Activated effector memory CD4-positive, alpha-beta T cell treated with Interleukin-2 at 50 U/mL for 16 hours (primary cell): ENCODE data around the gene SMARCA5.
"Not testable (repeated sequence)": the region's sequence is repeated elsewhere in the genome, so short reads cannot be mapped to it uniquely, and the experiment has no call there.

Experiments used
- DNase-seq: peaks from one replicate; pipeline ENCODE4 v3.0.0-alpha.2; 2020

Gene SMARCA5, protein sequence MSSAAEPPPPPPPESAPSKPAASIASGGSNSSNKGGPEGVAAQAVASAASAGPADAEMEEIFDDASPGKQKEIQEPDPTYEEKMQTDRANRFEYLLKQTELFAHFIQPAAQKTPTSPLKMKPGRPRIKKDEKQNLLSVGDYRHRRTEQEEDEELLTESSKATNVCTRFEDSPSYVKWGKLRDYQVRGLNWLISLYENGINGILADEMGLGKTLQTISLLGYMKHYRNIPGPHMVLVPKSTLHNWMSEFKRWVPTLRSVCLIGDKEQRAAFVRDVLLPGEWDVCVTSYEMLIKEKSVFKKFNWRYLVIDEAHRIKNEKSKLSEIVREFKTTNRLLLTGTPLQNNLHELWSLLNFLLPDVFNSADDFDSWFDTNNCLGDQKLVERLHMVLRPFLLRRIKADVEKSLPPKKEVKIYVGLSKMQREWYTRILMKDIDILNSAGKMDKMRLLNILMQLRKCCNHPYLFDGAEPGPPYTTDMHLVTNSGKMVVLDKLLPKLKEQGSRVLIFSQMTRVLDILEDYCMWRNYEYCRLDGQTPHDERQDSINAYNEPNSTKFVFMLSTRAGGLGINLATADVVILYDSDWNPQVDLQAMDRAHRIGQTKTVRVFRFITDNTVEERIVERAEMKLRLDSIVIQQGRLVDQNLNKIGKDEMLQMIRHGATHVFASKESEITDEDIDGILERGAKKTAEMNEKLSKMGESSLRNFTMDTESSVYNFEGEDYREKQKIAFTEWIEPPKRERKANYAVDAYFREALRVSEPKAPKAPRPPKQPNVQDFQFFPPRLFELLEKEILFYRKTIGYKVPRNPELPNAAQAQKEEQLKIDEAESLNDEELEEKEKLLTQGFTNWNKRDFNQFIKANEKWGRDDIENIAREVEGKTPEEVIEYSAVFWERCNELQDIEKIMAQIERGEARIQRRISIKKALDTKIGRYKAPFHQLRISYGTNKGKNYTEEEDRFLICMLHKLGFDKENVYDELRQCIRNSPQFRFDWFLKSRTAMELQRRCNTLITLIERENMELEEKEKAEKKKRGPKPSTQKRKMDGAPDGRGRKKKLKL

DNA sequence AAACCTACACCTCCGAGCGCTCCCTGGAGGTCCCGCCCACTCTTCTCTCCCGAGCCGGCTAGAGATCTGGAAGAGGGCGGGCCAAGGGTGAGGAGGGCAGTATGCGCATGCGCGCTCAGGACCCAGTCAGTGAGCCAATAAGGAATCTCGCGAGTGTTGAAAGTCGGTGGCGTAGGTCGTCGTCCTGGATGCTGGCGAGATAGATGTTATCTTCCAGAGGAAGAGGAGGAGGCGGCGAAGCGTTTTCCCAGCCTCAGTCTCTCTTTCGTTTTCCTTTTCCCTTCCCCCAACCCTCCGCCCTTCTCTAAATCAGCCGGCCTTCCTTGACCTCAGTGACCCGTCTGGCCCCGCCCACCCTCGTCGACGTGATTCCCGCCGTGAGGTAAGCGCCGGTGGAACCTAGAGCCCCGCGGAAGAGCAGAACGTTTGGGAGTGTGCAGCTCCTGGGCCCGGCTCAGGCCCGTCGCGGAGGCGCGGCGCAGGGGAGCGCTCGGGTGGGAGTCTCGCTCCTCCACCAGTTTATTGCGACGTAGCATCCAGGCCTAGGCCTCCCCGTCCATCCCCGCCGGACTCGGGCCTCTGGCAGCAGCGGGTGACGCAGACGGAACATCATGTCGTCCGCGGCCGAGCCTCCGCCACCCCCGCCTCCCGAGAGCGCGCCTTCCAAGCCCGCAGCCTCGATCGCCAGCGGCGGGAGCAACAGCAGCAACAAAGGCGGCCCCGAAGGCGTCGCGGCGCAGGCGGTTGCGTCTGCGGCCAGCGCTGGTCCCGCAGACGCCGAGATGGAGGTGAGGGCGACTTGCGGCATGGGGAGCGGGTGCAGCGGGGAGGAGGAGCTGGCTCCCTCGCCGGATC lies at the start of gene SMARCA5:
Gene SMARCA5, plus strand, starts transcription at position 389 of the 855 bp plus-strand sequence. Its CDS starts 223 bp downstream, at position 612.
- DNase-seq: peak; percentile 90

DNA sequence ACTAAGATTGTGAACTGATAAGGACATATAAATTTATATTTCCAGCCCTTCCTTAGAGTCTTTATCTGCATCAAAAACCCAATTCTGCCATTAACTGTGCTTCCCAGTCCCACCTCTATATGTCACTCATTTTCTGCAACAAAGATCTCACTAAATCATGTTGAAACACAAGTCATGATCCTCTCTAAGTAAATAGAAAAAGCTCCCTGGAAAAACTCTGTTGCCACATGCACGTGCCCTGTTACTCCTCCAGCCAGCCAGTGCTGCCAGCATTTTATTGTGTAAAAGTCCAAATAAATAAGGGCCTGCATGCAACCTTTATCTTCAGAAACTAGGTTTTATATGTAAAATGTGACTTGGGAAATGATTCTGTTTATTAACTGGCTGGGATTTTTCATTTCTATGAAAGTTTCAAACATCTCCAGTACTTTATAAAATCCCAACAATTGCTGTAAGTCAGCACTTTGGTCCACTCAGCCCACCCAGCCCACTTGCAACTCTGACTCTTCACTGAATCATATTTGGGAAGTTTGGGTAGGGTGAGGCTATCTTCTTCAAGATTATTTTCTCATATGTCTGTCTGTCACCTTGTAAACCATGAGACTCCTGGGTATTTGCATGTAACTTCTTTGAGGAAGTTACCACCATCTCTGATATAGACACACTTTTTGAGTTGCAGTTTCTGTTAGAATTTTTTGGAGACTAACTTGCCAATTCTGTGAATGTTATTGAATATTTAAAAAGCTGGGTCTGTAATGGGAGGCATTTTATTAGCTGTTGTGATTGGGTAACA lies 40.0 kb upstream of the SMARCA5 start:
- DNase-seq: no peak

DNA sequence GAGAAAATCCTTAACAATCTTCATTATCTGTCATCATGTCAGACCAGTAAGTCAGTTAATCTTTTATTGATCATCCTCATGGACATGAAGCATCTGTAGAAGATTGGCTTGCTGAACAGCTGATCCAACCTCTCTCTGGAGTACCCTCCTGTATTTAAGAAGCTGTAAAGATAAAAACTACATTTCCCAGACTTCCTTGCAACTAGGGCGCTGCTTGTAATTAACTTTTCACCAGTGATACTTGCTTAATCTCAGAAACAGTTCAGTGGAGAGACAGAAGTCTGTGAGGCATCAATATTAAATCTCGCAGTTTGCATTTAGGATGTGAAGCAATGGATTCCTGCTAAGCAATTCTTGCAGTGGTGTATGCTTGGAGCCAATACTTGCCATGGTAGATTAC lies 36.0 kb upstream of the SMARCA5 start:
- DNase-seq: no peak

DNA sequence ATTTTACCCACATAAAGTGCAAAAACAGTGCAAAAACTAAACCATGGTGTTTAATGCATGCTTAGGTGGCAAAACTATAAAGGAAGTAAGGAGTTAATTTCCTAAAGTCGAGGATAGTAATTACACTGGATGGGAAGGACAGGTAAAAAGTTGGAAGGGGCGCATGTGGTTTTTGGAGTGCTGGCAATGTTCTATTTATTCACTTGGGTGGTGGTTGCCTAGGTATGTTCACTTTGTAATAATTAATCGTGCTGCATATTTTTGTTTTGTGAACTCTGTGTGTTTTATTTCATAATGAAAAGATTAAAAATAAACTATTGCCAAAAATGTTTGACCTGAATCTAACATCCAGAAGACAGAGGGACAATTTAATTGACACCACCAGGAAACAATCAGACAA lies 32.1 kb upstream of the SMARCA5 start:
- no peak for DNase-seq

DNA sequence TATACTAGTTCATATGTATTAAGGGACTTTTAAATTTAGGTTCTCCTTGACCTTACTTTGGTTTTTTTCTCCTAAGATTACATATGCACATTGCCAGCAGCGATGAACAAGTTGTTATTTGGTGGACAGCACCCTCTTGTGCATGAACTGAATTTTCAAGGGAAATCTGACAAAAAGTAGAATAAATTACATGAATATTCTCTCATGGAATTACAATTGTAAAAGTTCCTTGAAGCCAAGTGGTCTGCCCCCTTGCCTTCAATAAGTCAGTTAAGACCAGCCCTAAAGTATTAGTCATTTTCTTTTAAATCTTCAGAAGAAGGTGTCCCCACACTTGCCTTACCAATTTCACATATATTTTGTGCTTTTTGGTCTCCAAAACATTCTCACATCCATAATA lies 30.7 kb upstream of the SMARCA5 start:
- DNase-seq: no peak

DNA sequence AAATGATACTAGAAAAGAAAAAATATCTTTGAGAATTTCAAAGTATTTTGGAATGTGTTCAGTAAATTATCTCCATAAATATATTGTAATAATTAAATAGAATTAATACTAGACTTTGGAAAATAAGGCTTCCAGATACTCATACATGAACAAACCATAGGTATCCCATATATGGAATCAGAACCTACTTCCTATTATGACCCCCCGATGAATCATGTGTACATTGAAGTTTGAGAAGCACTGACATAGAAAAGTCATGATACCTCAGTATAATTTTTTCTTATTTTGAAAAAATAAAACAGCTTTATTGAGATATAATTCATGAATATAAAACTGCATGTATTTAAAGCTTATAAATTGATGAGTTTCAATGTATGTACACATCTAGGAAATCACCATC lies 27.2 kb upstream of the SMARCA5 start:
- no peak for DNase-seq

DNA sequence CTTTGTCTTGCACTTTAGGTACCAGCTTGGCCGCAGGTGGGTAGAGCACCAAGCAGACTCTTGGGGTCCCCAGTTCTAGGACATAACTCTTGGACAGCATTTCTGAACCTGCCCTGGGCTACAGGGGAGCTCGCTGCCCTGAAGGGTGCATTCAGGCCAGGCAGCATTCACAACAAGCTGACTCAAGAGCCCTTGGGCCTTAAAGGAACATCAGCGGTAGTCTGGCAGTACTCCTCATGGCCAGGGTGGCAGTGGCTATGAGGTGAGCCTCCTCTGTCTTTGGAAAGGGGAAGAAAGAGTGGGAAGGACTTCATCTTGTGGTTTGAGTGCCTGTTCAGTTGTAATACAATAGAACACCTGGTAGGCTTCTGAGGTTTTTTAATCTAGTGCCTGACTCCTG lies 24.8 kb upstream of the SMARCA5 start:
- DNase-seq: no peak

DNA sequence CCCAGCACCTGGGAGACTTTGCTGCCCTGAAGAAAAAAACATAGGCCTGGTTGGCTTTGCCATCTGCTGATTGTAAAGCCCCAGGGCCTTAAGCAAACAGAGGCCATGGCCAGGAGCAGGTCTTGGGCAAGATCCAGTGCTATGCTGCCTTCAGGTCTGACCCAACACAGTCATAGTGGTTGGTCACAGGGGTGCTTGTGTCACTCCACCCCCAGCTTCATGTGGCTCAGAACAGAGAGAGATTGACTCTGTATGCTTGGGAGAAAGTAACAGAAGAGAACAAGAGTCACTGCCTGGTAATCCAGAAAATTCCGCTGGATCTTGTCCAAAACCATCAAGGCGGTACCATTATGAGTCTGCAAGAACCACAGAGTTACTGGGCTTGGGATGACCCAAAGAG lies 24.4 kb upstream of the SMARCA5 start:
- no peak for DNase-seq

DNA sequence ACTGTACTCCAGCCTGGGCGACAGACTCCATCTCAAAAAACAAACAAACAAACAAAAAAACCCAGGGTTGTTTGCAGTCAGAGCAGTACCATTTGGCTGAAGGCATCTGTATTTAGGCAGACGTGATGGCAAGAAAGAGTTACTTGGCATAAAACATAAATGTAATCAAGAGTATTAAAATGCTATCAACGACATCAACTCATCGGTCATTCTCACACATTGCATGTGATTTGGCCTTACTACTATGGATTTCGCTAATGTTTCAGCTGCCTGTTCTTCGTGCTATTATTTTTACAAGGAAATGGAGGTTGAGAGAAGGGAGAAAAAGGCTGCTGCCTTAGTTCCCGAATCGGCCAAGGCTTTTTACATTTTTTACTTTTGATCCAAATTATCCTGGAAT lies 15.5 kb upstream of the SMARCA5 start:
- DNase-seq: no peak

DNA sequence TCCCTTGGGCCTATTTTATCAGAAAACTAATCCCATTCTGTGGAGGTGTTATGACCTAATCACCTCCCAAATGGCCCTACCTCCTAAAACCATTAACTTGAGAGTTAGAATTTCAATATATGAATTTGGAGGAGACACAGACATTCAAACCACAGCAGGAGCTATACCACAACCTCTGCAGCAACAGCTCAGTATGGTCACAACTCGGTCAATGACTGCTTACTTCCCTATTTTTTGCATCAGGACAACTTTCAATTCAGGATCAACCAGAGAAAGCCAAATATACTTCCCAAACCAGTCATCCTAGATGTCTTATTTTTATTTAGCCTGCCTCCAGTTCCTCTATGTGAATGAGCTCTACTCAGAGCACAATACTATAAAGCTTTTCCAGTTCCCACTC lies 11.3 kb upstream of the SMARCA5 start:
- DNase-seq: no peak

DNA sequence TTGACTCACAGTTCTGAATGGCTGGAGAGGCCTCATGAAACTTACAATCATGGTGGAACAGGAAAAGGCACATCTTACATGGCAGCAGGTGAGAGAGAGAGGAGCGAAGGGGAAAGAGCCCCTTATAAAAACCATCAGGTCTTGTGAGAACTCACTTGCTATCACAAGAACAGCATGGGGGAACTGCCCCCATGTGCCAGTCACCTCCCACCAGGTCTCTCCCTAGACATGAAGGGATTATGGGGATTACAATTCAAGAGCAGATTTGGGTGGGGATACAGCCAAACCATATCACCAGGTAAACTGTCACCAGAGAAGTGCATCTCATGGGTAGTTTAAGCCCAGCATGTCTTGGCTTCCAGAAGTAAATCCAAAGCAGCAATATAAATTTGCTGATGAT lies 7.5 kb upstream of the SMARCA5 start:
- no peak for DNase-seq

DNA sequence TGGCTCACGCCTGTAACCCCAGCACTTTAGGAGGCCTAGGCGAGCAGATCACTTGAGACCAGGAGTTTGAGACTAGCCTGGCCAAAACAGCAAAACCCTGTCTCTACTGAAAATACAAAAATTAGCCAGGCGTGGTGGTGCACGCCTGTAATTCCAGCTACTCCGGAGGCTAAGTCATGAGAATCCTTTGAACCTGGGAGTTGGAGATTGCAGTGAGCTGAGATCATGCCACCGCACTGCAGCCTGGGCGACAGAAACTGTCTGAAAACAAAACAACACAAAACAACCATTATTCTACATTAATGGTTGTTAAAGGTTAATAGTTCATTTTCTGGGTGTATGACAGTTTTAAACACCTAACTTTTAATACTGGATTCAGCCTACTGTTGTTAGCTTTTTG lies 1.6 kb upstream of the SMARCA5 start:
- no peak for DNase-seq

DNA sequence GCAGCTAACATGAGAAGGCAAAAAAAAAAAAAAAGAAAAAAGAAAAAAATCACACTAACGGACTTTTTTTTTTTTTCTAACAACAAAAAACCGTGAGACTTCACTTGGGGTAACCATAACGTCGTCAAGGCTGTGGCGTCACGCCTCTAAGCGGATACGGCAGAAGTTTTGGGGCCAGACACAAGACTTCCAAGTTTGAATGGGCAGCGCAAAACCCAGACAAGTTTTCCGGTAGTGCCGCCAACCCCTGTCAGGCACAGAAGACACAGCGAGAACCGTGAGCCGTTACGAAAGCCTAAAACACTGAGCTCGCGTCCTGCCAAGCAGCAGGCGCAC lies 556 bp upstream of the SMARCA5 start:
- DNase-seq: no peak

DNA sequence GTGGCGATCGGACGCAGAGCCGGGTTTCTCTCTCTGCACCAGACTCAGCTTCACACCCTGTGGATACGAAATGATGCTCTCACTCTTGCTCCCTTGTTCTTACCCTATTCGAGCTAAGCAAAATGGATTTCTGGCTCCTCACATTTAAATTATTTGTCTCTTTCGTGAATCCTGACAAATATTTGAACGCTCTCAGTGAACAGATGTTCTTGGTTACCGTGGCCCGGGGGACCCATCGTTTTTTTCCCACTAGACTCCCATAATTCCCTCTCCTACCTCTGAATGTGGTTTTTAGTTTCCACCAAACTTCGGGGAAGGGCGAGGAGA lies 630 bp downstream of the SMARCA5 start:
- no peak for DNase-seq

DNA sequence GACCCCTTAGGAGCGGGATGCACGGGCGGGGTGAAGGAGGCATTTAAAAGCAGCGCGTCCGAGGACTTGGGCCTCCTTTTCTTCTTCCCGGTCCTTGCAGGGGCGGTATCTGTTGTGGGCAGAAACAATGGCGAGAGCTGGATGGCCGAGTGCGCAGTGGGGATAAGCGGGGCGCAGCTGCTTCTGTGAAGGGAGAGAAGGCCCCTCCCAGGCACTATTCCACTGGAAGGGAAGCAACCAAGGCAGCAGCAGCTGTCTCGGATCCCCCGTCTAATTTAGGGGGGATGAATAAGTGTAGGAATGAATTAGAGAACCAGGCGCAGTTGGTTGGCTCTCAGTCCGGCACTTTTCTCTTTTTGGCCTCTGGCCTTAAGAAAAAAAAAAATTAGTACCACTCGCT lies 995 bp downstream of the SMARCA5 start:
- DNase-seq: peak; percentile 7

DNA sequence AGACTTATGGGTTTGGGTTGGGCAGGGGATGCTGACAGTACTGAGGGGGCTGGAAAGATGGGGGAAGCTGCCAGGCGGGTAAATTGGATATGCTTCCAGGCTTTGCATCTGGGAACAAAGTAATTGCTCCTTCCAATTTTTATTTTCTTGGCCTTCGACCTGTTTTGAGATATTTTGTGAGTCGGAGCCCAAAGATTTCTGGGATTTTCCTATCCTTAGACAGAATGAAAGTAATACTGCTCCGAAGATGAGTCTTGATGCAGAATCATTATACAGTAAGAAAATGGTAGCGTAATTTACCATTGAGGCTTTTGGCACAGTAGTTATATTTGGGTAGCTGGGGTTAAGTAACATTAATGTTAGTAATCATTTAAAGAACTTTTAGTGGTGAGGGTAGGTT lies 1.4 kb downstream of the SMARCA5 start:
- DNase-seq: no peak

DNA sequence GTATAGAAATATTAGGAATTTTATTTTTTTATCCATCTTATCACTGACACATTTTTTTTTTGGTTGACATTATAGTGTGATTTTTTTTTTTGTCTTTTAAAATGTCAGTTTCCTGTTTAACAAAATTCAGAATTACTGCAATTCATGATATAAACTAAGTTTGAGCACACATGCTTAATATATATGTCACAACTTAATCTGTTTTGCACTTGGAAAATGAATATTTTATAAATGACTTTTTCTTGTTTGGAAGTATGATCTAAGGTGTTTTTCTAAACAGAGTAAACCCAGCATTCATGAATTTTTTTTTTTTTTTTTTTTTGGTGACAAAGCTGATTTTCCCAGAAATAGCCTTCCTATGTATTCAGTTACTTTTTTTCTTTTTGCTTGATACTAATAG lies 2.4 kb downstream of the SMARCA5 start:
- DNase-seq: no peak

DNA sequence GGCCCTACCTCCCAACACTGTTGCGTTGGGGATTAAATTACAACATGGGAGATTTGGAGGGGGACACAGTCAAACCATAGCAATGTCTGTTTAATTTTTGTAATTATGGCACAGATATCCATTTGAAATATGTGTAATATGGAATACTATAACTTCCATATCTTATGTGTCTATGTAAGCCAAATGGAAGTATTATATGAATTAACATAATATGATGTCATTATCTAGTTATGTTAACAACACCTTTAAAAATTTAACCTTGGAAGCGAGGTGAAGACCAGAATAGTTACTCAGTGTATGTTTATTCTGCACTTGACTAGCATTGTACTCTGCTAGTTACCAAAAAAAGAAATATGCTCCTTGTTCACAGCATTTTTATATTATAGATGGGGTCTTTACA lies 4.3 kb downstream of the SMARCA5 start:
- DNase-seq: no peak

DNA sequence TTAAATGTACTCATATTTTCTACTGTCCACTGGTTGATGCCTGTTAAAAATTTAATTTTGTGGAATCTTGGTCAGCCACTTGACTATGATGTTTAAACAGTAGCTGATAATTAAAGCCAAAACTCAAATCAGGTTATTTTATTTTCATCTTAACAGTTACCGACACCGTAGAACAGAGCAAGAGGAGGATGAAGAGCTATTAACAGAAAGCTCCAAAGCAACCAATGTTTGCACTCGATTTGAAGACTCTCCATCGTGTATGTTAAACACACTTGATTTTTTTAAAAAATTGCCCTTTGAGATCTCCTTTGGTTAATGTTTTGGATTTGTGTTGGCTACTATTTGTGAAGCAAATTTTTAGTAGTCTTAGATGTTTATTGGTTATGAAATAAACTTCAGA lies 10.7 kb downstream of the SMARCA5 start:
- DNase-seq: no peak

DNA sequence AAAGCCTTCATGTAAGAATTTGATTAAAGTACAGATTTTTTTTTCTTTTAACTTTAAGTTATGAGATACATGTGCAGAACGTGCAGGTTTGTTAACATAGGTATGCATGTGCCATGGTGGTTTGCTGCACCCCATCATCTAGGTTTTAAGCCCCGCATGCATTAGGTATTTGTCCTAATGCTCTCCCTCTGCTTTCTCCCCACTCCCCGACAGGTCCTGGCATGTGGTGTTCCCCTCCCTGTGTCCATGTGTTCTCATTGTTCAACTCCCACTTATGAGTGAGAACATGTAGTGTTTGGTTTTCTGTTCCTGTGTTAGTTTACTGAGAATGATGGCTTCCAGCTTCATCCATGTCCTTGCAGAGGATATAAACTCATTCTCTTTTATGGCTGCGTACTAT lies 14.5 kb downstream of the SMARCA5 start:
- not testable (repeated sequence) for DNase-seq

DNA sequence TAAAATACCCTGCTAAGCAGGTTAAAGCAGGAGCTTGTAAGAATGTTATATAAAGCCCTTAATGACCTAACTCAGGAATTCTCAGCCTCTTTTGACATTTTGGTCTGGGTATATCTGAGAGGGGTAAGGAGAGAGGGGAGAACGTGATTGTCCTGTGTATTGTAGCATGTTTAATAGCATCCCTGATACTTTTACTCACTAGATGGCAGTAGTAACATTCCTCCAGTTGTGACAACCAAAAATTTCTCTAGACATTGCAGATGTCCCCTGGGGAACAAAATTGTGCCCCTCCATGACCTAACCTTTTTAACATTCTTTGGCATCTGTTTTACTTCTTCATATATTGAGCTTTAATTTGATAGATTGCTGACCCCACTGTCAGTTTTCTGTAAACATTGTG lies 17.9 kb downstream of the SMARCA5 start:
- DNase-seq: no peak

DNA sequence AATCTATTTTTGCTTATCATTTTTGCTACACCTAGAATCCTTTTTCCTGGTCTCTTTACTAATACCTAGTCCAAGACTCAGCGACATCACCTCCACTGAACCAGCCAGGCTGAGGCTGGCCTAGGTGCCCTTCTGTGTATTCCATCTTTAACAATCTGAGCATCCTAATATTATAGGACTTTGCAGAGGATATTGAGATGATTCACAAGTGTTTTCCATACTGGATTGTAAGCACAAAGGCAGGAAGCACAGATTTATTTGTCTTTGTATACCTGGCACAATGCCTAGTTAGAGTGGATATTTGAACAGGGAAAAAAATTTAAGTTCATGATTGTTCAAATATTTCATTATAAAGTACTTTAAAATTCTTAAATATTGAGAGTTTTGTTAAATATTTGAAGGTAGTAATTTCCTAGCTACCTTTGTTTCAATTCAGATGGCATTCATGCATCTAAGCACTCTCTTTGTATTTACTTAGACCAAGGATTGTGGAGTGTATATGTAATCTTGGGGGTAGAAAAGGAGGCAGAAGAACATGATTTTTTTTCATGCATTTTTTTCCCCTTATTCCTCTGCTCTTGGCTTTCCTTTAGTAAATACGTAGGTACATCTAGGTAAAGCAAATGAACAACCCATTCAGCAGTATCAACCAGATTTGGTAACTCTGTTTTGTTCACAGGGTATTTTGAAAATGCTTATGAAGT lies 18.4 kb downstream of the SMARCA5 start:
- no peak for DNase-seq
